HG03159 (cell line): ENCODE results near the gene GALNT5.
"Not testable (repeated sequence)": the region's sequence is repeated elsewhere in the genome, so short reads cannot be mapped to it uniquely, and the experiment has no call there.

Experiments
- ATAC-seq: cut with Tn5 transposase; IDR thresholded peaks from one replicate; pipeline ENCODE4 v1.9.1; 2021; ENCODE audit warnings: mild to moderate bottlenecking, moderate library complexity; ENCODE audit not compliant: unreplicated experiment

GALNT5 gene

DNA sequence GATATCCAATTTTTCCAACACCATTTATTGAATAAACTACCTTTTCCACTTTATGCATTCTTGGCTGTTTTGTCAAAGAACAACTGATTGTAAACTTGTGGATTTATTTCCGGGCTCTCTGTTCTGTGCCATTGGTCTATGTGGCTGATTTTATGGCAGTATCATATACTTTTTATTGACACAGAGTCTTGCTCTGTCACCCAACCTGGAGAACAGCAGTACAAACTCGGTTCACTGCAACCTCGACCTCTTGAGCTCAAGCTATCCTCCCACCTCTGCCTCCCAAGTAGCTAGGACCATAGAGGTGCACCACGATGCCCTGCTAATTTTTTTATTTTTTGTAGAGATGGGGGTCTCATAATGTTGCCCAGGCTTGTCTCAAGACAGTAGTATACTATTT is 6.7 kb upstream of the GALNT5 start:
- no peak for ATAC-seq

GRCh38 chr2:157251932-157252331 is 5.6 kb upstream of the GALNT5 start:
- no peak for ATAC-seq

DNA sequence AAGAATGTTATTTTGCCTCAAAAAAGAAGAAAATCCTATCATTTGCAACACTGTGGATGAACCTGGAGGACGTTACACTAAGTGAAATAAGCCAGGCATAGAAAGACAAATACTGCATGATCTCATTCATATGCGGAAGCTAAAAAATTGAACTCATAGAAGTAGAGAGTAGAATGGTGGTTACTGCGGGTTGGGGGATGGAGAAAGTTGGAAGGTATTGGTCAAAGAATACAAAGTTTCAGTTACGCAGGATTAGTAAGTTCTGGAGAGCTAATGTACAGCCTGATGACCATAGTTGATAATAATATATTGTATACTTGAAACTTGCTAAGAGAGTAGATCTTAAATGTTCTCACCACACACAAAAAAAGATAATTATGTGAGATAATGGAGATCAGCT is 5.0 kb upstream of the GALNT5 start:
- ATAC-seq, result no peak

GRCh38 chr2:157254041-157254440 is 3.5 kb upstream of the GALNT5 start:
- ATAC-seq, result no peak

DNA sequence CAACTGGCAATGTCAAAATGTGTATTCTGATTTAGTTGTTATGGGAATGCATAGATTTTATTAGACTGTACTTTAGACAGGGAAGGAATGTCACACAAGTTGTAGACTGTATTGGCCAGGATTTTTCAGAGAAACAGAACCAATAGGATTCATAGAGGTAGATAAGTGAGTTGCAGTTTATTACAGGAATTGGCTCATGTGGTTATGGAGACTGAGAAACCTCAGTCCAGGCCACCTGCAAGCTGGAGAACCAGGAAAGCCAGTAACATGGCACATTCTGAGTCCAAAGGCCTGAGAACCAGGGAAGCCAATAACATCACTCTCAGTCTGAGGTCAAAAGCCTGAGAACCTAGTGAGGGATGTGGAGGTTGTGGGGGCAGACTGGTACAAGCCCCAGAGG is 1.8 kb upstream of the GALNT5 start:
- no peak for ATAC-seq

GRCh38 chr2:157256626-157257025 is 879 bp upstream of the GALNT5 start:
- ATAC-seq, result peak; percentile 98

GRCh38 chr2:157258520-157259326 is 1.2 kb downstream of the GALNT5 start:
- ATAC-seq, result no peak

- no peak for ATAC-seq
Observed at GRCh38 chr2:157259386-157259785, 1.9 kb downstream of the GALNT5 start.

DNA sequence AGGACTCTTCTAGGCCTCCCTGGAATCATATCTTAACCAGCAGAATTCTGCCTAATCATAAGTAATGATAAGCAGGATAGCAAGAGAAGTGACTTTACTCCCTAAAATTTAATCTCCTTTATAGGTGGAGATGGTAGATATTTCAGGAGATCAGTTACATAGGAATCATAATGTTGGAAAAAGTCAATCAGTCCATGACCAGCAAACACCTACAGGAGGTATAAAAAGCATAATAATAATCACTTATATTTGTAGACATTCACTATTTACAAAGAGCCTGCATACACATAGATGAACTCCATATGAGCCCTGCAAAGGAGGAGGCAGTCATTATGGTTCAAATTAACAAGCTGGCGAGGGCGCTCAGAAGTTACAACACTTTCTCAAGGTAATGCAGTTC is 2.5 kb downstream of the GALNT5 start:
- no peak for ATAC-seq

- ATAC-seq, result no peak
Observed at GRCh38 chr2:157260533-157261198, 3.2 kb downstream of the GALNT5 start.

- no peak for ATAC-seq
Observed at GRCh38 chr2:157261199-157261782, 3.8 kb downstream of the GALNT5 start.

DNA sequence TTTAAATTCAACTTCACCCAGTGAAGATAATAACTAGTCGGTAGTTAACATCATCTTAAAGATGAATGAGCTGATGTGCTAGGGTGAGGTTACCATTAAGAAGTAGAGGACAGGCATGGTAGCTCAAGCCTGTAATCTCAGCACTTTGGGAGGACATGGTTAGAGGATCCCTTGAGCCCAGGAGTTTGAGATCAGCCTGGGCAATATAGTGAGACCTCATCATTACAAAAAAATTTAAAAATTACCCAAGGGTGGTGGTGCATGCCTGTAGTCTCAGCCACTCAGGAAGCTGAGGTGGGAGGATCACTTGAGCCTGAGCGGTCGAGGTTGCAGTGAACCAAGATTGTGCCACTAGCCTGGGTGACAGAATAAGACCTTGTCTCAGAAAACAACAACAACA is 4.7 kb downstream of the GALNT5 start:
- ATAC-seq, result no peak

DNA sequence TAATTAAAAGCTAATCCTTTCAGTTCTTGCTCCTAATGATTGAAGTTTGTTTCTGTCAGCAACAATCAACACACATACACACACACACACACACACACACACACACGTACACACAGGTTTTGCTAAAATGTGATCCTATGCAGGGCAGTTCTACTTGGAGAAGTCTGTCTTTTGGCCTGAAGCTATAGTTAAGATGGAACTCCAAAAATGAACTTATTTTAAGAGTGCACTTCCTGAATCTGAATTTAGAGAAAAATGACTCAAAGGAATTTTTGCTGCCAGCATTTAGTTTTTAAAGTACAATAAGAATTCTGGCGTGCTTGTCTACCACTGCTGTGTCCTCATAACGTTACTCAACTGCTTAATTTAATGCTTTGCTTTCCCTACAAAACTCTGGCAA is 6.6 kb downstream of the GALNT5 start:
- ATAC-seq, result no peak

DNA sequence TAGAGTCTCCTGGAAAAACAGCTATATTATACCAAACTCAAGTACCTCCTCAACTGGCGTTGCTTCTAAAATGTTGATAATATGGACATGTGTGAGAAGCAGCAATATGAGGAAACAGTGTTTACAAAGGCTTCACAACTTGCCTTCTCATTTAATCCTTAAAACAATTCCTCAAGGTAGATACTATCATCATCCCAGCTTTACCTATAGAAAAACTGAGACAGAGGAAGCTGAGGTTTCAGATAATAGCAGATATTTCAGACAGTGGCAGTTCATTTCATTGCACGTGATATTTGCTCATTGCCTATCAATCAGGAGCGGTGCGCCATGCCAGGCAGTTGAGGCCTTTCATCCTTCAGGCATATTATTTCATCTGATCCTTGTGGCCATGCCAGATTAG is 8.3 kb downstream of the GALNT5 start:
- no peak for ATAC-seq

DNA sequence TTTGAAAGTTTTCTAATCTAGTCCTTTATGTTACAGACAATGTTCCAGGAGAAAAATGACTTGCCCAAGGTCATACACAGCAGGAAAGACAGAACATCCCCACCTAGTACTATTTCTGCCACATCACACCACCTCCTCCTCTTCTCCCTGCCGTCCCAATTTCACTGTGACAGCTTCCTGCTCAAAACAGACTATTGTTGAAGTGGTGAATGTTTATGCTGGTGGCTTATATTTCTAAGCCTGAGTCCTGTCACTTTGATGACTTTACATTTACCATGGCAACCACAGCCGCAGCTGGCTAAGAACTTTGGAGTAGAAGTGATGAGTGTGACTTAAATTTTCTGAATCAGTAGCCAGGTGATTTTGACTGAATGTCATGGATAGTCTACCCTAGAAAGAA is 10.0 kb downstream of the GALNT5 start:
- ATAC-seq, result no peak

DNA sequence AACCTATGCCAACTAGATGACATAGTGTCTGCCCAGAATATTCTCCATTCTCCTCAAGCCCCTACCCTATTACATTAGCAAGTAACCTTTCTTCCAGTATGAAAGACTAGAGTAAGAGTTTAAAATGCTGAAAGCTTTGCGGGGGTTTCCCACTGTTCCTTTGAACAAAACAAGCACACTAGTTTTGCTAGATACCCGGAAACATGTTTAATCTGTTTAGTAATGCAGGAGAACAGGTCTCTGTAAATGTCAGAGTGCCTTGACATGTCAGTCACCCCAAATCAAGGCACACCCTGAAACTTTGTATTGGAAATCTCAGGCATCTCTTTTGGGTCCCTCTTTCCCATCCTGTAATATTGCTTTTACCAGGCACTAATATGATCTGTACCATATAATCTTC is 11.6 kb downstream of the GALNT5 start:
- no peak for ATAC-seq

DNA sequence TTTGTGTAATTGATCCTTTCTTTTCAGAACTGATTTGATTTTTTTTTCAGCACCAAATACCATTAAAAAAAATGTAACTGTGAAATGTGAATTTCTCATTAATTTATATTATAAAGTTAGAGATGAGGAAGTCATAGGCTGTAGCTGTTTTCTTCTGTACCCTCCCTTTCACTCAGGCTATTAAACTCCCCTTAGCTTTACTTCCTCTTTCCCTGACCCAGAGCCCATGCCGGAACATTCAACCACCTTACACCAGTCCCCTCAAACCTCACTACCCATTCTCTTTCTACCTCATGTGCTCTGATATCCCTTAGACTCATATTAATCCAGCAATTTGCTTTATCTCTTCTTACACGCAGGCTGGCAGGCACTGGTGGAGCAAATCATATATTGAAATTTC is 12.4 kb downstream of the GALNT5 start:
- ATAC-seq, result peak; percentile 66

DNA sequence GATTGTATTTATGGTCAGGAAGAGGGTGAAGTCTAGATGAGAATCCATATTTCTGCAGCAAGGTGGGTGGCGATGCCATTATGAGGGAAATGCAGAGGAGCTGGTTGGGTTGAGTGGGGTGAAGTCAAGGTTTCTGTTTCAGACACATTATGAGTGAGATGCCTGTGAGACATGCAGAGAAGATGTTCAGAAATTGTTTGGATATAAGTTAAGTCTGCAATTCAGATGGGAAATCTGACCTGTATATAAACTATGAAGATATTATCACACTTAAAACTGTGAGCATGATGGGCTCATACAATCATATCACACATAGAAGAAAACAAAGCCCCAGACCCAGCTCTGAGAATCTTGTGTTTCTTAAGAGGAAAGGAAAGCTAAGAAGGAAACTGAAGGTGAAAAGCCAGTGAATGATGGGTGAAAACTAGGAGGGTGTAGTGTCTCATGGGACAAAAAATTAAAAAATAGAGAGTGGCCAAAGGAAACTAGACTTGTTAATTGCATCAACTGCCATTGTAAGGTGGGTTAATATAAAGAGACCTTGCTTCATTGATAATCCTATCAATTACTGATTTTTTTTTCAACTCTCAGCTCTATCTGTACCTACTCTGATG is 14.2 kb downstream of the GALNT5 start:
- ATAC-seq, result no peak

GRCh38 chr2:157279311-157279710 is 21.8 kb downstream of the GALNT5 start:
- not testable (repeated sequence) for ATAC-seq

DNA sequence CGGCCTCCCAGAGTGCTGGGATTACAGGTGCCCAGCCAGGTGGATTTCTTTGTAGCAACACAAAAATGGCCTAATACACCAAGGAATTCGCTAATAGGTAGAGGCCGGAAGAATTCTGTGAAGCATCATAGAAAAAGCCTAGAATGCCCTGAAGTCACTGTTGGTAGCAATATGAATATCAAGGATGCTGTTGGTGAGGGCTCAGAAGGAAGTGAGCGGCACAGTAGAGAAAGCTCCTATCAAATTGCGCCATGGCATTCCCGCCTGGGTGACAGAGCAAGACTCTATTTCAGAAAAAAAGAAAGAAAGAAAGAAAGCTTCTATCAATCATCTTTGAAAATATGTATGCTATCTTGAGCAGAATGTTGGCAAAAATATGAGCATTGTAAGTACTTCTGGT is 23.8 kb downstream of the GALNT5 start:
- ATAC-seq, result no peak

DNA sequence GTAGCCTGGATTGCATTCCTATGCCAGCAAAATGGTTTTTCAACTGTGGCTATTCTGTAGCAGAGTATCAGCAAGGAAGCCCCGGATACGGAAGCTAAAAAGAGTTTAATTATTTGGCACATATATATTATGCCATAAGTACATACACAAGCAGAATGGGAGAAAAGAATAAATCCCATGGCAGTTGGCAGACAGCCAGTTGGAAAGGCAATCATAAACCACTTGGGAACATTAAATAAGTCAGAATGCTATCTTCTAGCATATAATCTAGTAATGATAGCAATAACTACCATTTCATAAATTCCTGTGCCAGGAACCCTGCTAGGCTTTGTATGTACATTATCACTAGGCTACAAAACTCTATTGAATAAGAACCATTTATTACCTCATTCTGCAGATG is 26.0 kb downstream of the GALNT5 start:
- no peak for ATAC-seq

DNA sequence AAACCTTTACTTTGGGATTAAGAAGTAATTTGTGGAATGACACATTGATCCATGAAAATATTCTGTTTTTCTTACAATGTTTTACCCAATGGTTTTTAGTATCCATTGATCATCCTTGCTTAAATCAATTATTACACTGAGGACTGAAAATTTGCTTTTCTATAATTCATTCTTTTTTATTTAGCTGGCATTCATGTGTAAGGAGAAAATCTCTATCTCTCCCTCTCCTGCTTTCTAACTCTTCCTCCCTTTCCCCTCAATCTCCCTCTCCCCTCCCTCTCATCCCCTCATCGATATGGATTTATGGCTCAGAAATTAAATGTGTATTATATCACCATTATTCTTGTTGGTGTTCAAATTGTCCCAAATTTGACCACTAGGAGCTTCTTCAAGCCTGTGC is 29.7 kb downstream of the GALNT5 start:
- ATAC-seq, result no peak
